Activated naive CD4-positive, alpha-beta T cell treated with anti-CD3 and anti-CD28 coated beads, Interleukin-2, amount 50 U/mL, for 72 hours (primary cell): Measurements from ENCODE around the gene SLC38A2. TPM values are rescaled to one million over a fixed set of nuclear protein-coding genes. Genes with fewer than 3 reads are reported as not detected.
A peak's percentile ranks its signal among the peaks of the same experiment; 100 is the strongest.

ENCODE experiments used
- ATAC-seq, 2 donors: fragments of 150-1000 bp; cut with Tn5 transposase; 2 replicates each; pipeline ENCODE4 v1.10.0; 2021; ENCODE audit warnings: mild to moderate bottlenecking in 2 of 2, moderate library complexity in 2 of 2
- DNase-seq, 2 donors: peaks; one replicate each; pipeline ENCODE4 v3.0.0; 2021 to 2022; ENCODE audit warnings: low spot score in 2 of 2
- H3K27ac Mint-ChIP-seq, 2 donors: one replicate each; pipeline ENCODE4 v1.8.0; 2022; ENCODE audit warnings: mild to moderate bottlenecking in 2 of 2, mixed read lengths in 2 of 2
- H3K36me3 Mint-ChIP-seq, 2 donors: one replicate each; pipeline ENCODE4 v1.8.0; 2022; ENCODE audit warnings: mixed read lengths in 2 of 2
- H3K9me3 Mint-ChIP-seq, 2 donors: one replicate each; pipeline ENCODE4 v1.8.0; 2022; ENCODE audit warnings: mixed read lengths in 2 of 2
- total RNA-seq, 2 donors: library from RNA; stranded (reverse); gene quantifications; one replicate each; pipeline ENCODE4 v1.2.3, GENCODE V29; 2022

The SLC38A2 gene
- total RNA-seq, 2 donors from 2014 or later, result 249 to 315 TPM

- Mint-ChIP-seq H3K36me3 (peaks cover 0 to 5% of the 10 kb centered on the region in 2 donors), H3K27ac (peak overlapping the region; percentile 95 to 96), H3K9me3 (peaks cover 0 to 4% of the 10 kb centered on the region in 2 donors)
- DNase-seq (no peak), ATAC-seq (no peak)
These were observed 12.1 kb upstream of the SLC38A2 start for GRCh38 chr12:46384451-46385309.

GRCh38 chr12:46383654-46384450 lies 11.3 kb upstream of the SLC38A2 start:
- peak overlapping the region; percentile 95 to 96 for H3K27ac Mint-ChIP-seq
- peaks cover 0 to 5% of the 10 kb centered on the region in 2 donors for H3K36me3 Mint-ChIP-seq
- H3K9me3 Mint-ChIP-seq, result peaks cover 0 to 4% of the 10 kb centered on the region in 2 donors
- DNase-seq (peak; percentile 72 to 83), ATAC-seq (peak; percentile 72 to 76)

- Mint-ChIP-seq H3K9me3 (peaks cover 3 to 4% of the 10 kb centered on the region in 2 donors), H3K27ac (peak overlapping the region; percentile 95 to 96), H3K36me3 (peaks cover 0 to 5% of the 10 kb centered on the region in 2 donors)
- ATAC-seq, result peak; percentile 87 to 90
- DNase-seq, result peak; percentile 93 to 97
These were observed 10.5 kb upstream of the SLC38A2 start for GRCh38 chr12:46382964-46383653.

- ATAC-seq, result no peak
- peak overlapping the region; percentile 95 to 96 for H3K27ac Mint-ChIP-seq
These were observed 9.9 kb upstream of the SLC38A2 start for GRCh38 chr12:46382408-46382963.

GRCh38 chr12:46380881-46381280 lies 8.3 kb upstream of the SLC38A2 start:
- Mint-ChIP-seq H3K36me3 (peaks cover 0 to 5% of the 10 kb centered on the region in 2 donors), H3K27ac (no peak overlapping the region), H3K9me3 (peaks cover 3 to 8% of the 10 kb centered on the region in 2 donors)
- no peak for DNase-seq
- ATAC-seq, result no peak

More at GRCh38 chr12:46382408-46382963, 9.9 kb upstream of the SLC38A2 start:
- peaks cover 3 to 4% of the 10 kb centered on the region in 2 donors for H3K9me3 Mint-ChIP-seq
- H3K36me3 Mint-ChIP-seq, result peaks cover 0 to 5% of the 10 kb centered on the region in 2 donors
- no peak for DNase-seq

- DNase-seq (no peak), ATAC-seq (no peak)
- peaks cover 3 to 8% of the 10 kb centered on the region in 2 donors for H3K9me3 Mint-ChIP-seq
- H3K36me3 Mint-ChIP-seq, result peaks cover 0 to 5% of the 10 kb centered on the region in 2 donors
- H3K27ac Mint-ChIP-seq, result no peak overlapping the region
These were observed 7.6 kb upstream of the SLC38A2 start for GRCh38 chr12:46380022-46380796.

- ATAC-seq (no peak), DNase-seq (no peak)
- Mint-ChIP-seq H3K9me3 (peaks cover 3 to 8% of the 10 kb centered on the region in 2 donors), H3K27ac (no peak overlapping the region), H3K36me3 (peaks cover 0 to 5% of the 10 kb centered on the region in 2 donors)
These were observed 6.8 kb upstream of the SLC38A2 start for GRCh38 chr12:46379352-46379751.

GRCh38 chr12:46378530-46378929 lies 6.0 kb upstream of the SLC38A2 start:
- no peak for ATAC-seq
- H3K36me3 Mint-ChIP-seq, result peaks cover 0 to 5% of the 10 kb centered on the region in 2 donors
- no peak for DNase-seq
- H3K27ac Mint-ChIP-seq, result peak overlapping the region in 1 of 2 donors; percentile 21
- H3K9me3 Mint-ChIP-seq, result peaks cover 3 to 8% of the 10 kb centered on the region in 2 donors

GRCh38 chr12:46377678-46378077 lies 5.1 kb upstream of the SLC38A2 start:
- H3K36me3 Mint-ChIP-seq, result peaks cover under 1 to 4% of the 10 kb centered on the region in 2 donors
- H3K9me3 Mint-ChIP-seq, result peaks cover 3 to 8% of the 10 kb centered on the region in 2 donors
- DNase-seq, result peak in 1 of 2 donors; percentile 29
- peak; percentile 78 to 85 for ATAC-seq
- H3K27ac Mint-ChIP-seq, result peak overlapping the region in 1 of 2 donors; percentile 21

- no peak overlapping the region for H3K27ac Mint-ChIP-seq
- peaks cover 3 to 8% of the 10 kb centered on the region in 2 donors for H3K9me3 Mint-ChIP-seq
- H3K36me3 Mint-ChIP-seq, result peaks cover 9 to 11% of the 10 kb centered on the region in 2 donors
- no peak for ATAC-seq
- DNase-seq, result no peak
These were observed 4.0 kb upstream of the SLC38A2 start for GRCh38 chr12:46376579-46376978.

- no peak overlapping the region for H3K27ac Mint-ChIP-seq
- ATAC-seq, result no peak
- peaks cover 3 to 5% of the 10 kb centered on the region in 2 donors for H3K9me3 Mint-ChIP-seq
- no peak for DNase-seq
- peaks cover 28 to 30% of the 10 kb centered on the region in 2 donors for H3K36me3 Mint-ChIP-seq
These were observed 2.1 kb upstream of the SLC38A2 start for GRCh38 chr12:46374711-46375110.

- ATAC-seq (no peak), DNase-seq (no peak)
- Mint-ChIP-seq H3K36me3 (peaks cover 32 to 34% of the 10 kb centered on the region in 2 donors), H3K27ac (peak overlapping the region; percentile 99), H3K9me3 (peaks cover 3 to 5% of the 10 kb centered on the region in 2 donors)
These were observed 1.7 kb upstream of the SLC38A2 start for GRCh38 chr12:46374310-46374709.

GRCh38 chr12:46373301-46374296 lies 1.0 kb upstream of the SLC38A2 start:
- DNase-seq, result peak; percentile 42 to 65
- peaks cover 3 to 5% of the 10 kb centered on the region in 2 donors for H3K9me3 Mint-ChIP-seq
- peaks cover 36 to 38% of the 10 kb centered on the region in 2 donors for H3K36me3 Mint-ChIP-seq
- H3K27ac Mint-ChIP-seq, result peak overlapping the region; percentile 99
- no peak for ATAC-seq
